ENCODE data around the gene CDKN1C. TPM values are rescaled to one million over a fixed set of nuclear protein-coding genes. Genes with fewer than 3 reads are reported as not detected.

Gene CDKN1C
- total and polyA plus RNA-seq, 2 of the 8 experiments (the other 6 are each of a cell fraction or from before 2014, with no cell fraction given) = 12.8 to 14.1 TPM

DNA sequence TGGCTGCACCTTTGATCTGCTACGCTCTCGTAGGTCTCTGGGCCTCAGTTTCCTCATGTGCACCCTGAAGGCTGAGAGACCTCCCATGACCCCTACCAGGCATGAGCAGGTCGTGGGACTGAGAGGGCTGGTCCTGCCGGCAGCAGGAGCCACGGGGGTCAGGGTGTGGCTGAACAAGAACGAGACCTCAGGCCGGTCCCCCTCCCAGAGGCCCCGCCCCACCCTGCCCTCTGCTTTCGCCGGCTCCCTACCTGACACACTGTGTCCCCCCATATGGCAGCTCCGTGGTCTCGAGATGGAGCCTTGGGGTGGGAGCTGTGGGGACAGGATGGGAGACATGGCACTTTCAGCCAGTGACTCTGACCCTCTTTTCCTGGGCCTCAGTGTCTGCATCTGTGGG, 40.6 kb downstream of the CDKN1C start (continued):
- TF ChIP-seq, protein P1, sequence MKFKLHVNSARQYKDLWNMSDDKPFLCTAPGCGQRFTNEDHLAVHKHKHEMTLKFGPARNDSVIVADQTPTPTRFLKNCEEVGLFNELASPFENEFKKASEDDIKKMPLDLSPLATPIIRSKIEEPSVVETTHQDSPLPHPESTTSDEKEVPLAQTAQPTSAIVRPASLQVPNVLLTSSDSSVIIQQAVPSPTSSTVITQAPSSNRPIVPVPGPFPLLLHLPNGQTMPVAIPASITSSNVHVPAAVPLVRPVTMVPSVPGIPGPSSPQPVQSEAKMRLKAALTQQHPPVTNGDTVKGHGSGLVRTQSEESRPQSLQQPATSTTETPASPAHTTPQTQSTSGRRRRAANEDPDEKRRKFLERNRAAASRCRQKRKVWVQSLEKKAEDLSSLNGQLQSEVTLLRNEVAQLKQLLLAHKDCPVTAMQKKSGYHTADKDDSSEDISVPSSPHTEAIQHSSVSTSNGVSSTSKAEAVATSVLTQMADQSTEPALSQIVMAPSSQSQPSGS (IDR thresholded peaks at IDR 0.05; ENCODE audit: low read length) = no peak
- TF ChIP-seq SP4 (IDR thresholded peaks at IDR 0.05; ENCODE audit: low read length) (no peak), CEBPB (IDR thresholded peaks at IDR 0.05; ENCODE audit: low read depth, low read length) (no peak), JUND (IDR thresholded peaks at IDR 0.05; ENCODE audit: low read length) (no peak), FOSL1 (IDR thresholded peaks at IDR 0.05; ENCODE audit: insufficient read depth, low read depth, low read length) (no peak), CTCF (IDR thresholded peaks at IDR 0.05; ENCODE audit: control extremely low read depth in 1 of 3, insufficient read depth in 1 of 3, low read depth in 1 of 3, low read length in 3 of 3) (no peak), BACH1 (IDR thresholded peaks at IDR 0.05; ENCODE audit: low read length) (no peak), SIRT6 (IDR thresholded peaks at IDR 0.05; ENCODE audit: low read length) (no peak)
- TF ChIP-seq, protein P2, sequence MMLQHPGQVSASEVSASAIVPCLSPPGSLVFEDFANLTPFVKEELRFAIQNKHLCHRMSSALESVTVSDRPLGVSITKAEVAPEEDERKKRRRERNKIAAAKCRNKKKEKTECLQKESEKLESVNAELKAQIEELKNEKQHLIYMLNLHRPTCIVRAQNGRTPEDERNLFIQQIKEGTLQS (IDR thresholded peaks at IDR 0.05; ENCODE audit: insufficient read depth, low read depth, low read length) = no peak

Data from H1 (cell line).